HG02623 (cell line): ENCODE measurements around the gene DNAJC16.

Experiments used
- ATAC-seq: cut with Tn5 transposase; IDR thresholded peaks from one replicate; pipeline ENCODE4 v1.9.1; 2021; ENCODE audit warnings: moderate library complexity; ENCODE audit not compliant: unreplicated experiment

Gene DNAJC16

GRCh38 chr1:15618655-15619525 lies 92.2 kb downstream of the DNAJC16 start:
- ATAC-seq = no peak

GRCh38 chr1:15620155-15620545 lies 93.5 kb downstream of the DNAJC16 start:
- ATAC-seq = no peak

- ATAC-seq = no peak
Measured at GRCh38 chr1:15620902-15621682, 94.4 kb downstream of the DNAJC16 start.

- no peak for ATAC-seq
Measured at GRCh38 chr1:15621975-15622374, 95.3 kb downstream of the DNAJC16 start.

GRCh38 chr1:15622712-15623373 lies 96.2 kb downstream of the DNAJC16 start:
- ATAC-seq = no peak

- no peak for ATAC-seq
Measured at GRCh38 chr1:15623435-15623834, 96.8 kb downstream of the DNAJC16 start.

GRCh38 chr1:15624133-15624714 lies 97.6 kb downstream of the DNAJC16 start:
- ATAC-seq = no peak

GRCh38 chr1:15625056-15625917 lies 98.6 kb downstream of the DNAJC16 start:
- no peak for ATAC-seq
